LNCAP (cell line): ENCODE measurements around the gene CRAMP1.

Experiments
- CTCF ChIP-seq: fragments of 450-650 bp; IDR thresholded peaks from 2 replicates; pipeline ENCODE4 v1.5.1; 2017; ENCODE audit warnings: mild to moderate bottlenecking

CRAMP1 gene

GRCh38 chr16:1713933-1714332, 101.8 kb downstream of the CRAMP1 start:
- TF ChIP-seq CTCF, result no peak

DNA sequence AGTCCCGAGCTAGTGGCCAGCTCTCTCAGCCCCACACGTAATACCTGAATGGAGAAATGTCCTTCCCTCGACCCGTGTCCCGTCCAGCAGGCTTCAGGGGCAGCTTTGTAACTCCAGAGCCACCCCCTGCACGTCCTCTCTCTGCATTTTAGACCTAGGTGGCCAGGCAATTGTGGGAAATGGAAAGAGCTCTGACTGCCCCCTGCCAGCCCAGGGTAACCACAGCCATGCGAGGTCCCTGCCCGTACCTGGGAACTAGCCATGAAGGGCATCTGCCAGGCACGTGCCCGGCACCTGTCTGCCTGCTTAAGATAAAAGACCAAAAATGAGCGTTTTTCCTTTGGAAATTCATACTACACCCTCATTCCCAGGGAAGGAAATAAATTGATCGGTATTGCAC, 103.1 kb downstream of the CRAMP1 start:
- no peak for TF ChIP-seq CTCF

- no peak for TF ChIP-seq CTCF
These were observed 109.2 kb downstream of the CRAMP1 start for GRCh38 chr16:1721372-1721771.

DNA sequence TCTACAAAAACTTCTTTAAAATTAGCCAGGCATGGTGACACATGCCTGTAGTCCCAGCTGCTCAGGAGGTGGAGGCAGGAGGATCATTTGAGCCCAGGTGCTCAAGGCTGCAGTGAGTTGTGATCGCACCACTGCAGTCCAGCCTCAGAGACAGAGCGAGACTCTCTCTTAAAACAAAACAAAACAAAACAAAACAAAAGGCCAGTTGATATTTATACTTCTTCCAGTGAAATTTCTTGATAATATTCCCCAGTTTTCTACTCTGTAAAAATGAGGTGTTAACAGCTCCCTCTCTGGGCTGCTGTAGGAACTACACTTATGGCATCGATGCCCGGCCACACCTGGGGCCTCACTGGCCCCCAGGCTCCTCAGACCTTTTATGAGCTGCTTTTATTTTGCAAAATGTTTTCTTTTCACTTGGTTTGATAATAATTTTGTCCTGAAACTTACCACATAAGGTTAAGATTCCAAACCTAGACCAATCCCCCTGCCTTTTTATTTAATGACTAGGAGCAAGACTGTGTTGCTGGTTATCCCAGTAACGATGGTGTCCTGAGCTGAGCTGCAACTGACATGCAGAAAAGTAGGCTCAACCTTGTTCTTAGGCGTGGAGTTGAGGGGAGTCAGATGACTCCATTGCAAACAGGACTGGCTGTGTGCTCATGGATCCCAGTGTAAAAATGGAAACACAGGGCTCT, 111.4 kb downstream of the CRAMP1 start:
- TF ChIP-seq CTCF, result peak; percentile 89

DNA sequence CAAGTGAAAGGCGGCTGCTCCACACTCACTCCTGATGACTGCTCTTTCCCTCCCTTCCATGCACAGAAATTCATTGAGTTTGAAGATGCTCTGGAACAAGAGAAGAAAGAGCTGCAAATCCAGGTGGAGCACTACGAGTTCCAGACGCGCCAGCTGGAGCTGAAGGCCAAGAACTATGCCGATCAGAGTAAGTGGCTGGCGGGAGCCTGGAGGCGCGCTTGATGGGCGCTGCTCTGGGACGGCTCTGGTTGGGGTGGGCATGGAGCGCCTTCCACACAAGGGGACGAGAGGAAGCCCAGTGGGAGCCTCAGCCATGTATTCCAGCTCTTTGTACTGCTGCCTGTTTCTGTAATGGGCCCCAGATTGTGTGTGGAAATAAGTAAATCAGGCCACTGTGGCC, 112.3 kb downstream of the CRAMP1 start:
- no peak for TF ChIP-seq CTCF

DNA sequence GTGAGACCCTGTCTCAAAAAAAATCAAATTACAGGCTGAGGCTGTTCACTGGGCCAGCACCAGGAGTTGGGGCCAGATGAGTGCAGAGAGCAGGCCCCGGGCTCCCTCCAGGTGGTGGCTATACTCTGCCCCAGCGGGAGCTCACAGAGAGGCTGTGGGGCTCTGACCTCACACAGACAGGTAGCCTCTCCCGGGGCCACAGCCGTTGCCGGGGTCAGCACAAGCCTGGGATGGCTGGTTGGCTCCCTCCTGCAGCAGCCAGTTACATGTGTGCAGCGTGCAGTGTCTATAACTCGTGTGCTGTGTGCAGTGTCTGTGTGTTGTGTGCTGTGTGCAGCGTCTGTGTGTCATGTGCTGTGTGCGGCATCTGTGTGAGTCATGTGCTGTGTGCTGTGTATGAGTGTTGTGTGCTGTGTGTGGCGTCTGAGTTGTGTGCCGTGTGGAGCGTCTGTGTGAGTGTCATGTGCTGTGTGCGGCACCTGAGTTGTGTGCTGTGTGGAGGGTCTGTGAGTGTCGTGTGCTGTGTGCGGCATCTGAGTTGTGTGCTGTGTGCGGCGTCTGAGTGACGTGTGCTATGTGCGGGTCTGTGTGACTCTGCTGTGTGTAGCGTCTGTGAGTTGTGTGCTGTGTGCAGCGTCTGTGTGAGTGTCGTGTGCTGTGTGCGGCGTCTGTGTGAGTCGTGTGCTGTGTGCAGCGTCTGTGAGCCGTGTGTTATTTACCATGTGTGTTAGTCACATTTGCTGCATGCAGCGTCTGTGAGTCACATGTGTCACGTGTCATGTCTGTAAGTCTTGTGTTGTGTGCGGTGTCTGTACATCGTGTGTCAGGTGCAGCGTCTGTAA, 114.7 kb downstream of the CRAMP1 start:
- TF ChIP-seq CTCF, result no peak
